Amniotic stem cell (primary cell): ENCODE measurements around the gene NCOR2.

Experiments used
- DNase-seq: peaks from one replicate; lab custom pipeline; 2025; lab: John Stamatoyannopoulos, UW

The NCOR2 gene

DNA sequence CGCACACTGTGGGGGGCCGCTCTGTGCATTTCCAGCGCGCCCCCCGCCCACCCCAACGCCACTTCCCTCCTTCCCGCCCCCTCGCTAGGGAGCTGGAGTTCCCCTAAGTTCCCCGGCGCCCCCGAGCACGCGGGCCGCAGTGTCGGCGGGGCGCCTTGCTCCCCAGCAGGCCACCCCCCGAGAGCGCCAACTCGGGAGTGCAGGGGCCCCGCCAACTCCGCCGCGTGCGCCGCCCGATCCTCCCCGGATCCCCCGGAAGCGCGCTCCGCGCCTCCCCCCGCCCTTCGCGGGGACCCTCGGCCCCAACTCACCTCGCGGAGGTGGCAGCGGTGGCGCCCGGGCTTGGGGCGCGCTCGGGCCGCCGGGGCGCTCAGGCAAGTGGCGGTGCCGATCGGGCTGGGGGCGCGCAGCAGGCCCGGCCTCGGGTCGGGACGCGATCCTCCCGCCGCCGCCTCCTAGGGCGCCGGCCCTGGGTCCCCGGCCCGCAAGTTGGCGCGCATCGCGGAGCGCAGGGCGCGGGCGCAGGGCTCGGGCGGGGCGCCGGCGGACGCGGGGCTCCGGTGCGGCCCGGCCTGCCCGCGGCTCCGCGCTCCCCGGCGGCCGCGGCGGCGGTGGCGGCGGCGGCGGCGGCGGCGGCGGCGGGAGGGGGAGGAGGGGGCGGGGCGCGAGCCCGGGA lies at the start of gene NCOR2:
Gene NCOR2, minus strand, starts transcription at position 616 of the 676 bp plus-strand sequence. CDS start 72,361 bp downstream, outside the sequence.
- no peak for DNase-seq

DNA sequence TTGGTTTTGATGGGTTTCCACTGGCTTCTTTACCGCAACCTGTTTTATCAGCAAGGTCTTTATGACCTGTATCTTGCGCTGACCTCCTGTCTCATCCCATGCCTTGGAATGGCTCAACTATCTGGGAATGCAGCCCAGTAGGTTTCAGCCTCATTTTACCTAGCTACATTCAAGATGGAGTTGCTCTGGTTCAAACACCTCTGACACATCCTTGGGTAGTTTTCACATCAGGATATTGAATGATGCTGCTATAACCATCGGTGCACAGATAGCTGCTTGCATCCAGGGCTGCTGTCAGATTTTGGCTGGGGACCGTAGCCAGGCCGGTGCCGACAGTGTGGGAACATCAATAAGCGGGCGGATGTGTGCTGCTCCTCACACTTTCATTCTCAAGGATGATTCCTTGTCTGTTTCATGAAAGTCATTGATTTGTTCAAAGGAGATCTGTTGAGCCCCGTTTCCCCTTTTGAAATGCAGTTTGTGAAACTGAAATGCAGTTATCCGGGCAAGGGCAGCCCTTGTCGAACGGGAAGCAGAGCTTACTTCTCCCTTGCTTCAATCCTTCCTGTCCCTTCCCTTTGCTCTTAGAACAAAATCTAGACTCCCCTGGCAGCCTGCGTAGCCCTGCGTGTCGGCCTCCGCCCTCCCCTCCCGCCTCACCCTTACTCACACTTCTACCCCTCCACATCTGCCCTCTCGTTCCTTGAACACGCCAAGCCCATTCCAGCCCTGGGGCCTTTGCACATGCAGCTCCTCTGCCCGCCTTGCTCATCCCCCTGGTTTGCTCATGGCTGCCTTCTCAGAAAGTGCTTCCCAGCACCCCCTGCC lies 49.2 kb upstream of the NCOR2 start:
- no peak for DNase-seq

DNA sequence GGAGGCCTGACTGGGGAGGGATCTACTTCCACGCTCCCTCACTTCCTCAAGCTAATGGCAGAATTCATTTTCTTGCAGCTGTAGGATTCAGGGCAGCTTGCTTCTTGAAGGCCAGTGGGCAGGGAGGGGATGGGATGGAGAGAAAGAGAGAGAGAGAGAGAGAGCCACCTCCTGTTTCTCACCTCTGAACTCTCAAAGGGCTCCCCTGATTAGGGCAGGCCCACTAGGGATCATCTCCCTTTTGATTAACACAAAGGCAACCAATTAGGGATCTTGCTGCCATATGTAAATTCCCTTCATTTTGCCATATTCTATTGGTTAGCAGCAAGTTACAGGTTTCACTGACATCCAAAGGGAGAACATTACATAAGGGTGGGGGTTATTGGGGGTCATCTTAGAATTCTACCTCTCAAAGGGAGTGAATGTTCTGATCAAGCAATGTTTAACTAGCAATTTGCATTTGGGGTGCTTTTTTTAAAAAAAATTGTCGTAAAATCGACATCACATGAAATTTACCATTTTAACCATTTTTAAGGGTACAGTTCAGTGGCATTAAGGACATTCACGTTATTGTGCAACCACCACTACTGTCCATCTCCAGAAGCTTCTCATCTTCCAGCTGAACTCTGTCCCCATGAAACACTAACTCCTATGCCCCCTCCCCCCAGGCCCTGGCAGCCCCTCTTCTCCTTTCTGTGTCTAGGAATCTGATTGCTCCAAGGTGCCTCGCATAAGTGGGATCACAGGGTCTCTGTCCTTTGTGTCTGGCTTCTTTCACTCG lies 47.3 kb upstream of the NCOR2 start:
- no peak for DNase-seq

DNA sequence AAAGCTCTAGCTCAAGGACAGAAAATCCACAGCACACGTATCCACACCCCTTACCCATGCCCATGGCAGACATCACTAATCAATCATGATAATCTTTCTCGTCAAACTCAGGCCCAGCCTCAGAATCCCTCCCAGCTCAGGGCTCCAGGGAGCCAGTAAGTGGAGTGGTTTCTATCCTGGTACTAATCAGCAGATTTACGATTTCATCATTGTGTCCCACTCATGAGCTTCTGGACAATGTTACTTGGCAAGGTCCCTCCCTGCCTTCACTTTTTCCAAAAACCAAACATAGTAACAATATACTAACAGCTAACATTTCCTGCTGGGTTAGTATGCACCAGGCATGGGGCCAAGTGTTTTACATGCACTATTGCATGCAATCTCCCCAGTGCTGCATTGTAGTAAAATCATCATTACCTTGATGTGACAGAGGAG lies 45.8 kb upstream of the NCOR2 start:
- DNase-seq: no peak

DNA sequence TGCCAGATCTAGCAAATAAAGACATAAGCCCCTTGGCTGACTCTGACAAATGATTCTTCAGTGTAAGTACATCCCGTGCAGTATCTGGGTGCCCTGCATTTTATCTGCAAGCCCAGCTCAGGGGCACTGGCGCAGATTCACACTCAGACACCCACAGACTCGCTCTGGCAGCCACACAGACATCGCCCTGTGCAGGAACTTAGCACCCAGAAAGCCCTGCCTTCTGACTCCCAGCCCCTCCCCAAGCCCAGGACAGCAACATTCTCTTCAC lies 44.9 kb upstream of the NCOR2 start:
- DNase-seq: no peak

DNA sequence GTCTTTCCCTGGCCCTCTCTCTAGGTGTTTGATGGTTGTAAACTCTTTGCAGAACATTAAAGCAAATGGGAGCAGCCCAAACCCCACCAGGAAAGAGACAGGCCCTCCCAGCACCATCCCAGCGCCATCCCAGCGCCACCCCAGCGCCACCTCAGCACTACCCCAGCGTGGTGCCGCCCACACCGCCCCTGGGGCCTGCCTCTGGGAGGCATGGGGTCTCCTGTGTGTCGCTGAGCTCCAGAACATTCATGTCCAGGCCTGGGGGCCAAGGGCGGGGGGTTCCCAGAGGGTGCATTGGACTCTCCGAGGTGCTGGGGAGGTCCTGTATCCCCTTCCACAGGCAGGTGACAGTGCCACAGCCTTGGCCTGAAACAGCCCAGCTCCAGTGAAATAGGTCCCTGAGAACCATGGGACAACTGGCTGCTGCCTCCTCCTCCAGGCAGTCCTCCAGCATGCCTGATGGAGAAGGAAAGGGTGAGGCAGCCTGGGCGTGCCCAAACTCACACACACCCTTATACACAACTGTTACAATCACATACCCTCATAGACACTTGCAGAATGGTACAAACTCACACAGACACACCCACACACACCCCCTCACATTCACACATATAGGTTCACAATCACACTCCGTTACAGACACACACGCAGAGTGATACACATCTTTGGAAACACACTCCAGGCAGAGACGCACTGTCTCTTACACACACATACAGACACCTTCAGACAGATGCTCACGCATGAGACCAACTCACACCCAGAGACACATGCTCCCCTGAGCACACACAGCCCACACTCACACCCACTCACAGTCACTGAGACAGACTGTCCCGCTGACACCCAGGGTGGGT lies 44.4 kb upstream of the NCOR2 start:
- no peak for DNase-seq

DNA sequence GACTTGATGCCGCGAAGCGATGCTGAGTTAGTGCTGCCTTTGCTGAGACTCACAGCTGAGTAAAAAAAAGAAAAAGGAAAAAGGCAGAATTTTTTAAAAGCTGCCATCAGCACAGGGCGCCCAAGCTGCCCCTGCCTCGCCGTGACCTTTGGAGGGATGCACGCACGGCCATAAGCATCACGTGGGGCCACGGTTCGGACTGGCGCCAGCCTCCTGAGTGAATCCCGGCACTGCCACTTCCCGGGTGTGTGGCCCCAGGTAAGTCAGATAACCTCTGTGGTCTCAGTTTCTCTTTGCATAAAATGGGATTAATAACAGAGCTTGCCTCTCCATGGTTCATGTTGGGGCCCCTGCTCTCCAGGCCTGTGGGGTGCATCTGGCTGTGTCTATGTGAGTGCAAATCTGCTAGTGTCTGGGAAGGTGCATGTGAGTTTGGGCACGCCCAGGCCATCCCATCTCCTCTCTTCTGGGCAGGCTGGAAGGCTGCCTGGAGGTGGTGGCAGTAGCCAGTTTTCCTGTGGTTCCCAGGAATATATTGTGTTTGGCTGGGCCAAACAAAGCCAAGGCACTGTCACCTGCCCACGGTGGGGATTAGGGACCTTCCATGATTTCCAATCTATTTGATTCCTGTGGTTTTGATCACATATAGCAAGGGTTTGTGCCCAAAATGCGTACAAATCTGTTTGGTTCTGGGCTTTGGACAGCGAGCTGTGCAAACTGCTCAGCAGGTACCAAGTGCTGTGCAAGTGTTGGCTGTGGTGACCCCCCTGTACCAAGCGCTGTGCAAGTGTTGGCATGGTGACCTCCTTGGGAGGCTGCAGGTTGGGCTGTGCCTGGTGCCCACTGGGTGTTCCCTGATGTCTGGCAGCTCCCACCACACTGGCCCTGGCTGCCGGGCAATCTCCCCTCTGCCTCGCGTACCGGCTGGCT lies 43.5 kb upstream of the NCOR2 start:
- no peak for DNase-seq

DNA sequence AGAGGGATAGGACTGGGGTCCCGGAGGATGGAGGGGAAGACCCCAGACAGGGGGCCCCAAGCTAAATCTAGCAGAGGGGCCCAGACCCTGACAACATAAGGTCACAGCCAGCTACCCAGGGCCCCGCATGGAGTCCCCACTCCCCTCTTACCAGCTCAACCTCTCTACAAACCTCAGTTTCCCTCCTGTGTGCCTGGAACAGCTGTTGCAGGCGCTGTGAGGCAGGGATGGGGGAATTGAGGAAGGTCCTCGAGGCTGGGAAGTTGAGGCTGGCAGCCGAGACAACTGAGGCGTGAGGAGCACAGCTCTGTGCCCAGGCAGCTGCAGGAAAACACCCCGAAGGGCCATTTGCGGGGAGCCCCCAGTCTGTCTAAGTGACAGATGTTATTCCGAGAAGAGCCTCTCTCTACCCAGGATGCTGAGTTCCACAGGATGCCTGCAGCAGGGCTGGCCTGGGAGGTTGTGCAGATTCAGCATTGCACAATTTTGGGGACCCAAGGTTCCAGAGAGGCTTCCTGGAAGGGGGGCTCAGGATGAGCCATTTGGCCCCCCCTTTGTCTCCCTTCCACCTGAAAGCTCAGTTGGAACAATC lies 42.7 kb upstream of the NCOR2 start:
- no peak for DNase-seq

DNA sequence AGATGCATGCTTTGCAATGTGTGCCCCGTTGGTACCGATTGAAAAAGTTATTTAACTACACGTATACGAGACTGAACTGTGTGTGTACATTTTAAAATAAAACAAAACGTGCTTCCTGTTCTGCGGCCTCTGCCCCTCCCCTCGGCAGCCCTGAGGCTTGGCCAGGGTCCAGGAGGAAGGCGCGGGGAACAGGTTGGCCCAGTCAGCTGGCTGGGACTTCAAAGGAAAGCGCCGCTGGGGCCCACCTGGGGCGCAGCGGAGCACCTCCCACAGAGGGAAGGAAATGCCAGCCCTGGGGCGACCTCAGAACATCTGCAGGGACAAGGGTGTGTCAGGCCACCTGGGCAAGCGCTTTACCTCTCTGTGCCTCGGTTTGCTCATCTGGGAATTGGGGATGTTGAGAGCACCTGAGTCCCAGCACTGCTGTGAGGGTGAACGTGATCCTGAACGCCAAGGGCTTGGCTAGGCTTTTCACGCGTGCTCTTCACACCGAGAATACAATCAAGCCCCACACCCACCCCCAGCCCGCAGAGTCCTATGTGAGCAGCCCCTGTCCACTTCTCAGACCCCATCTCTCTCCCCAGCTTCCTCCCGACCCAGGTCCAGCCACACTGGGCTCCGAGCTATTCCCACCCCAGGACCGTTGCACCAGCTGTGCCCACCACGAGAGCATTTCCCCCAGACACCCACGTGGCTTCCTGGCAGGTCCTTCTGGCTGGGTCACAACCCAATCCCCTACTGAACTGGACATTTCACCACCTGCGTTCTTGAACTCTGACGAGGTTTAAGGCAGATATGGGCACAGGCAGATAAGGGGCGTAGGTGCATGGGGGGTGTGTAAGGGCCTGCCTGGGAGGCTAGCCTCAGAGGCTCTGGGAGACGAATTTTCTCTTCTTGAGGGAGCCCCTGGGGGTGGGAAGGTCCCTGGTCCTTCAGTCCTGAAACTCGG lies 41.9 kb upstream of the NCOR2 start:
- no peak for DNase-seq

DNA sequence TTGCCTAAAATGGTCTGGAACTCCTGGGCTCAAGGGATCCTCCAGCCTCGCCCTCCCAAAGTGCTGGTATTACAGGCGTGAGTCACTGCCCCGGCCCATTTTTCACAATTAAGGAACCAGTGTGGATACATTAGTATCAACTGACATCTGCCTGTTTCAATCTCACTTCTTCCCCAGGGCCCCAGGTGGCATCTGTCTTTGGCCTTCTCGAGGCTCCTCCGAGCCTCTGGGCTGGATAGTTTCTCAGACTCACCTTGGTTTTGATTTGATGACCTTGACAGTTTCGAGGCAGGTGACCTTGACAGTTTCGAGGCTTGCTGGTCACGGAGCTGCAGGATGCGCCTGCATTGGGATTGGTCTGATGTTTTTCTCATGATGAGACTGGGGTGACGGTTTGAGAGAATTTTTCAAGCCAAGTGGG lies 41.0 kb upstream of the NCOR2 start:
- DNase-seq: no peak

DNA sequence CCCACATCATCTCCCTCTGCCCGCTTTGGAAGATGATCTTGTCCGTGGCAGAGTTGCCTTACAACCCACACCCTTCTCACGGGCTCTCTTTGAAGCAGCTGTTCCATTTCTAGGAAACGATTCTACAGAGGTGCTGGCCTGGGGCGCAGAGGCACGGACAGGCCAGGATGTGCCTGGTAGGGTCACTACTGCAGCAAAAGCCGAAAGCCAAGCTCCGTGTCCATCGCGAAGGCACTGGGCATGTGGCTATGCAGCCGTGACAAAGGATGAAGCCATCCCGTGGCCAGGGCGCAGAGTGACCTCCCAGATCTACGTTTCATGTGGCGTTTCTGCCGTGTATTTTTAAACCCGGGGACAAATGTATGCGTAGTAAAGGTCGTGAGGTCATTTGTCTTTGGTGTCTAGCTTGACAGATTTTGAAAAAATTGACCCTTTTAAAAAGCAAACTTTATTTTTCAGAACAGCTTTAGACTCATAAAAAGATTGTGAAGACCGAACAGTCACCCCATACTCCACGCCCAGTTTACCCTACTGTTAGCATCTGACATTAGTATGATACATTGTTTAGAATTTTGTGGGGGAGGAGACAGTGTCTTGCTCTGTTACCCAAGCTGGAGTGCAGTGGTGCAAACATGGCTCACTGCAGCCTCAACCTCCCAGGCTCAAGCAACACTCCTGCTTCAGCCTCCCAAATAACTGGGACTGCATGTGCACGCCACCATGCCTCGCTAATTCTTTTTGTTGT lies 40.4 kb upstream of the NCOR2 start:
- no peak for DNase-seq

DNA sequence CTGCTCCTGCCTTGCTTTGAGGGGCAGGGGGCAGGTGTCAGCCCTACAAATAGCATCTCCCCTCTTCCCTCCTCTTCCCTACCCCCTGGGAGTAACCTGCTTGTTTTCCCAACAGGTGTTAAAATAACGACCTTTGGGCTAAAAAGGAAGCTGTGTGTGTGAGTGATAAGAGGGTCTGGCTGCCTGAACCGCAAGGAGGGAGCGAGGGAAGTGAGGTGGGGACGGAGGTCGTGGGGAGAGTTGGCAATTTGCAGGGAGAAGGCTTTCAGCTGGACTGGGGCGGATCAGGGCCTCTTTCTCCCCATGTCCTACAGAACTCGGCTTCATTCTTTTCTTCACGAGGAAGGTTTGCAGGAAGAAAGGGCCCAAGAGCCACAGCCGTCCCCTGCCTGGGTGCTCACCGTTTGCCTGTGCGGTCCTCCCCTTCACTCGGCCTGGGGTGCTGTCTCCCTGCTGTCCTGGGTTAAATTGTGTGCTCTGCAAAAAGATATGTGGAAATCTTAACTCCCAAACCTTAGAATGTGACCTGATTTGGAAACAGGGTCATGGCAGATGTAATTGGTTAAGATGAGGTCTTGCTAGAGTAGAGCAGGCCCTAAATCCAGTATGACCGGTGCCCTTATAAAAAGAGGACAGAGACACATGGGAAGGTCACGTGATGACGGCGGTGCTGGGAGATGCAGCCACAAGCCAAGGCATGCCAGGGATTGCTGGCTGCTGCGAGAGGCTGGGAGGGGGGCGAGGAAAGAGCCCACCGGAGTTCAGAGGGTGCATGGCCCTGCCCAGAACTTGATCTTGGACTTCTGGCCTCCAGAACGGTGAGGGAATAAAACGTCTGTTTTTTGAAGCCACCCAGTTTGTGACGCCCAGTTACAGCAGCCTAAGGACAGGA lies 38.7 kb upstream of the NCOR2 start:
- DNase-seq: no peak

DNA sequence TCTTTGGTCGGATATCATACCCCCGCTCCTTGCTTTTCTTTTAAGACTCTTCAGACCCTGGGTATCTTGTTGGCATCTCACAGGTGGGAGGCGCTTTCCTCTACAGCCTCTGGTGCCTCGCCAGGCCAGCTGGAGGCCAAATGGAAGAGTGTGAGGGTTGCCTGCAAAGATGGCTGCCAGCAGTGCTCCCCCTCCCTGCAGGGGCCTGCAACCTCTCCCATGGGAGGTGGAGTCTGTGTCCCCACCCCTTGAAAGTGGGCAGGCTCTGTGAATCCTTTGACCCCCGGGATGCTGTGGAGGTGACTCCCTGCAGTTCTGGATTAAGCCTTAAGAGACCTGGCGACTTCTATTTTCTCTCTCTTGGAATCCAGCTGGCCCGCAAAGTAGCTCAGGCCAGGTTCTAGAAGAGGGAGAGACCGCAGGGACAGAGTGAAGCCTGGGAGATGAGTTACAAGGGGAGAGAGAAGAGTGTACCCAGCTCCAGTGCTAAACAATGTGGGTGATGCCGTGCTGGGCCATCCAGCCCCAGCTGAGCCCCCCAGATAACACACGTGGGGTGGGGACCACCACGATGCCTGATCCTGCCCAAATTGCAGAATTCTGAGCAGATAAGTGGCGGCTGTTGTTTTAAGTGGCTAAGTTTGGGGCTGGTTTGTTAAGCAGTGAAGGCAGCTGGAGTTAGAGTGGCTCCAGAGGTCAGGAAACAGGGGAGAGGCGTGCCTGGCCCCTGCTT lies 37.9 kb upstream of the NCOR2 start:
- no peak for DNase-seq

DNA sequence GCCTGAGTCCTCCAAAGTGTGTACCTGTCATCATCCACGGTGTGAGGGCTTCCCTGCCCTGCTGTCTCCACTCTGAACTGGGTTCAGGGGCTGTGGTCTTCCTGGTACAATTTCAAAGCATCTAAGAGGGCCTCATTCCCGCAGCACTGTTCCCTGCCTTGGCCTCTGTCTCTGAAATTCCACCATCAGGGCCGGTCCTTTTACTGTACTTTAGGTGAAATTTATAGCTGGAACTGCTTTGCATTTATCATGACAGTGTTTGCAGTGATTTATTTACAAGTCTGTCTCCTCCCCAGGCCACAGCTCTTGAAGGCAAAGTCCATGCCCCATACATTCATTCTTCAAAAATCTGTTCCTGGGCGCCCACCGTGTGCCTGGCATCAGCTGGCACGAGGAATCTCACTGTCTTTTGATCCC lies 36.9 kb upstream of the NCOR2 start:
- no peak for DNase-seq

DNA sequence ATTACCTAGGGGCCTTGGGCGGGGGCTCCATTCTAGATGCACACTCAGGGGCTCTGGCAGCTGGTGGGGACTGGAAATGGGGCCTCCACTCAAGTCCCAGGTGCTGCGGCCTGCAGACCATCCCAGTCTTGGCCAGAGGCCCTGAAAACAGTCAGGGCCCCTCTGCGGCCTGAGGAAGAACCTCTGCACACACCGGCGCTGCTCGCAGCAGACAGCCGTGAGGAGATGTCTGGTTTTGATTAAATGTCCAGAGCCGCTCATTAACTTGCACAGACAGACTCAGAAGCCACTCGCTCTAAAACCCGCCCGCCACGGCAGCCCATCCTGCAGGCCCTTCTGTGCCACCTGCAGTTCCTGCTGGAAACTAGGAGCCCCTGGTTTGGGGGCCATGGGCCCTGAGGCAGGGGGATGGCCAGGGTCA lies 36.4 kb upstream of the NCOR2 start:
- no peak for DNase-seq

DNA sequence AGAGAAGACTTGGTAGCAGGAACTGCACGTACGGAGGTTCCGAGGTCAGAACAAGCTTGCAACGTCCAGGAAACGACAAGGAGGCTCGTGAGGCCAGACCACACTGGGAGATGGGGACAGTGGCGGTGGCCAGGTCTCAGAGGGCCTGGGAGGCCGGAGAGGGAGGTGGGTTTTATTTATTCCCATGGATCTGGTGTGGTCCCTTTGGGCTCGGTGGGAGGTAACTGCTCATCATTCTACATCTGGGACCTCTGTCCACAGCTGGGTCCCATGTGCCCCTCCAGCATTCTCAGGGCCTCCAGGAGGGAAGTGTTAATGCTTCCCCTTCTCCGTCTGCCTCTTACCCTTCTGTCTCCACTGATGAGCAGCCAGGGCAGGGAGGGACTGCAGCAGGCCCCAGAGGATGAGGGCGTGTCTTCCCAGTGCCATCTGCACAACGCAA lies 35.7 kb upstream of the NCOR2 start:
- no peak for DNase-seq

DNA sequence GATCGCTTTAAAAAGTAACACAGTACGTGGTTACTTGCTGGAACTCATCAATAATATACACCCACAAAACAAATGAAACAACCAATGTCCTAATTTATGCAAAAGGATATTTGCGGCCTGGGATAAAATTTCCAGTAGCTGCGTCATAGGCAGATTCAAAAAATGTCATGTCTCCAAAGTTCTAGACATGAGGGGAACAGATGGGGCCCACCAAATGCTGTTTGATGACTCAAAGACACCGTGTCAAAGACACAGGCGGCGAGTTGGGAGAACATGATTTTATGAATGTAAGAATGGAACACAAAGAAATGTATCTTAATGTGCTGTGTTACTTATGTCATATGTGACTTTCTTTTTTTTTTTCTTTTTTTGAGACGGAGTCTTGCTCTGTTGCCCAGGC lies 34.3 kb upstream of the NCOR2 start:
- DNase-seq: no peak
